Liver (tissue), 9 donors: ENCODE data around the gene KCNIP4. TPM values are rescaled to one million over a fixed set of nuclear protein-coding genes. Genes with fewer than 3 reads are reported as not detected.

ENCODE experiments used
- DNase-seq: peaks from one replicate; pipeline ENCODE4 v3.0.0-alpha.2; 2017; ENCODE audit warnings: low spot score
- H3K27ac ChIP-seq, 2 donors: one replicate each; pipeline ENCODE4 v1.7.0; 2013; ENCODE audit warnings: inconsistent platforms in 2 of 2, low read length in 2 of 2, control low read depth in 1 of 2, low read depth in 1 of 2, mild to moderate bottlenecking in 1 of 2
- H3K27me3 ChIP-seq, 4 donors: one replicate each; pipeline versions ENCODE4 v1.6.1 to v1.7.0; 2013; ENCODE audit warnings: low read length in 3 of 4, inconsistent platforms in 1 of 4, mild to moderate bottlenecking in 1 of 4, moderate library complexity in 1 of 4; ENCODE audit not compliant: control insufficient read depth in 4 of 4, insufficient read depth in 4 of 4
- H3K36me3 ChIP-seq, 4 donors: one replicate each; pipeline versions ENCODE4 v1.6.1 to v1.7.0; 2013; ENCODE audit warnings: low read length in 3 of 4, mild to moderate bottlenecking in 3 of 4, low read depth in 1 of 4, moderate library complexity in 1 of 4; ENCODE audit not compliant: control insufficient read depth in 4 of 4, insufficient read depth in 3 of 4
- H3K4me1 ChIP-seq, 4 donors: one replicate each; pipeline versions ENCODE4 v1.6.1 to v1.7.0; 2013; ENCODE audit warnings: low read length in 3 of 4, mild to moderate bottlenecking in 3 of 4, moderate library complexity in 1 of 4; ENCODE audit not compliant: control insufficient read depth in 4 of 4, insufficient read depth in 4 of 4
- H3K4me3 ChIP-seq, 3 donors: one replicate each; pipeline versions ENCODE4 v1.6.1 to v1.7.0; 2013; ENCODE audit warnings: low read length in 3 of 3, control low read depth in 1 of 3, low read depth in 1 of 3, mild to moderate bottlenecking in 1 of 3
- H3K9ac ChIP-seq, 2 donors: one replicate each; pipeline ENCODE4 v1.7.0; 2013; ENCODE audit warnings: low read length in 2 of 2, mild to moderate bottlenecking in 2 of 2, moderate library complexity in 2 of 2, control low read depth in 1 of 2, low read depth in 1 of 2
- H3K9me3 ChIP-seq, 4 donors: one replicate each; pipeline versions ENCODE4 v1.6.1 to v1.7.0; 2013; ENCODE audit warnings: low read length in 3 of 4; ENCODE audit not compliant: control insufficient read depth in 4 of 4
- ATF3 ChIP-seq: IDR thresholded peaks from 2 replicates; pipeline ENCODE4 v1.6.1; 2016; ENCODE audit warnings: antibody characterized with exemption
- EGR1 ChIP-seq, 2 donors: IDR thresholded peaks; 2 replicates each; pipeline ENCODE4 v1.6.1; 2016 to 2018; ENCODE audit warnings: antibody characterized with exemption in 2 of 2, low read depth in 2 of 2
- FOXA1 ChIP-seq: IDR thresholded peaks from 2 replicates; pipeline ENCODE4 v1.6.1; 2016; ENCODE audit warnings: antibody characterized with exemption
- FOXA2 ChIP-seq: IDR thresholded peaks from 2 replicates; pipeline ENCODE4 v1.6.1; 2016; ENCODE audit warnings: antibody characterized with exemption
- GABPA ChIP-seq, 2 donors: IDR thresholded peaks in 1 of 2; conservative IDR thresholded peaks in 1 of 2; 2 replicates each; pipeline ENCODE4 v1.6.1; 2016; ENCODE audit warnings: antibody characterized with exemption in 2 of 2, mild to moderate bottlenecking in 1 of 2, moderate library complexity in 1 of 2
- HNF4A ChIP-seq, 2 donors: conservative IDR thresholded peaks; 2 replicates each; pipeline ENCODE4 v1.6.1; 2016; ENCODE audit warnings: antibody characterized with exemption in 2 of 2, mild to moderate bottlenecking in 2 of 2
- HNF4G ChIP-seq: IDR thresholded peaks from 2 replicates; pipeline ENCODE4 v1.6.1; 2016; ENCODE audit warnings: antibody characterized with exemption
- JUND ChIP-seq, 2 donors: IDR thresholded peaks; 2 replicates each; pipeline ENCODE4 v1.6.1; 2016; ENCODE audit warnings: antibody characterized with exemption in 2 of 2
- RAD21 ChIP-seq, 2 donors: IDR thresholded peaks; 2 replicates each; pipeline ENCODE4 v1.6.1; 2016; ENCODE audit warnings: antibody characterized with exemption in 2 of 2, mild to moderate bottlenecking in 2 of 2
- REST ChIP-seq: IDR thresholded peaks from 2 replicates; pipeline ENCODE4 v1.6.1; 2016; ENCODE audit warnings: antibody characterized with exemption, mild to moderate bottlenecking
- RXRA ChIP-seq, 2 donors: IDR thresholded peaks; 2 replicates each; pipeline ENCODE4 v1.6.1; 2017 to 2018; ENCODE audit warnings: antibody characterized with exemption in 2 of 2, mild to moderate bottlenecking in 1 of 2
- SP1 ChIP-seq: IDR thresholded peaks from 2 replicates; pipeline ENCODE4 v1.6.1; 2018; ENCODE audit warnings: antibody characterized with exemption, mild to moderate bottlenecking
- TAF1 ChIP-seq: conservative IDR thresholded peaks from 2 replicates; pipeline ENCODE4 v1.6.1; 2016; ENCODE audit warnings: antibody characterized with exemption, mild to moderate bottlenecking
- YY1 ChIP-seq: IDR thresholded peaks from 2 replicates; pipeline ENCODE4 v1.6.1; 2016; ENCODE audit warnings: antibody characterized with exemption, mild to moderate bottlenecking
- ZBTB33 ChIP-seq: IDR thresholded peaks from 2 replicates; pipeline ENCODE4 v1.6.1; 2016; ENCODE audit warnings: antibody characterized with exemption
- WGBS: extraction: QIAGEN DNeasy Blood & Tissue Kit; methylation state at CpG from one replicate; pipeline ENCODE4 v1.1.7; 2013; 5-methylcytosine and 5-hydroxymethylcytosine counted together
- polyA plus RNA-seq, 2 donors: library from polyadenylated mRNA; stranded (reverse) in 1 of 2; unstranded in 1 of 2; fragments of 200-250 nt in 1 of 2; fragments of >200 nt in 1 of 2; fragmentation: Nextera tagmentation in 1 of 2; extraction: Ambion mirVana in 1 of 2; gene quantifications; one replicate each; pipeline versions ENCODE4 v1.2.1 to v1.2.3, GENCODE V29; 2013 to 2015
- total RNA-seq, 2 donors: library from RNA; depleted of rRNA; stranded (reverse); fragments of >200 nt; gene quantifications; one replicate each; pipeline ENCODE4 v1.2.3, GENCODE V29; 2014
- TF ChIP-seq, protein P1 (sequence below): IDR thresholded peaks from 2 replicates; pipeline ENCODE4 v1.6.1; 2016; ENCODE audit warnings: antibody characterized with exemption
- TF ChIP-seq, protein P2 (sequence below): fragments of 150-350 bp; IDR thresholded peaks from 2 replicates; pipeline ENCODE4 v1.5.1; 2017; ENCODE audit warnings: improper control_type of control experiment, low read depth, low read length; ENCODE audit not compliant: missing input control
- donor health status: healthy.
- donor health status: healthy.
- donor health status: healthy.
- donor health status: healthy.
- donor health status: healthy.

KCNIP4 gene
- total and polyA plus RNA-seq, 4 donors: 0.08 to 0.14 TPM; not detected in 2

DNA sequence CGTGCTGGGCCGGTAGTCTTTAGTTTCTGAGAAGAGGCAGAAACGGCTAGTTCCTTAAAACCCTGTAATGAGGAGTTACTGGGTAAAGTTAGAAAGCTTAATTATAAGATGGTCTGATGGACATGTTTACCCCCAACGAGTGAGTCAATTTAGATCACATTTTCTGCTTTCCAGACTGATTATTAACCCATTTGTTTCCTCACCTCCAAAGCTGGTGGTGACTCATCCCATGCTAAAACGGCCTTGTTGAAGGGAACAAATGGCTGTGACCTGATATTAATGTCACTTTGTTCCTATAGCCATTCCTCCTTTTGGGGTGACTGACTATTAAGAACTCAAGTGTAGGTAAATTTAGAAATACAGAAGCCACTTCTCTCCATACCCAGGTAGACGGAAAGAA is 232.0 kb downstream of the KCNIP4 start:
- no peak overlapping the region for H3K27ac ChIP-seq
- no peaks in the 10 kb centered on the region for H3K27me3 ChIP-seq
- no peak overlapping the region for H3K9ac ChIP-seq
- H3K36me3 ChIP-seq: no peaks in the 10 kb centered on the region
- TF ChIP-seq RAD21 (IDR thresholded peaks at IDR 0.05) (no peak), FOXA1 (no peak), SP1 (no peak), GABPA (IDR thresholded peaks at IDR 0.05 in 1 of 2, conservative IDR thresholded peaks at IDR 0.05 in 1 of 2) (no peak), ZBTB33 (no peak), JUND (IDR thresholded peaks at IDR 0.05) (no peak), EGR1 (IDR thresholded peaks at IDR 0.05; ENCODE audit: low read depth in 2 of 2) (no peak), TAF1 (no peak), YY1 (no peak), ATF3 (no peak), HNF4G (no peak), FOXA2 (no peak), RXRA (IDR thresholded peaks at IDR 0.05) (no peak), HNF4A (conservative IDR thresholded peaks at IDR 0.05) (no peak)
- TF ChIP-seq, protein P1, sequence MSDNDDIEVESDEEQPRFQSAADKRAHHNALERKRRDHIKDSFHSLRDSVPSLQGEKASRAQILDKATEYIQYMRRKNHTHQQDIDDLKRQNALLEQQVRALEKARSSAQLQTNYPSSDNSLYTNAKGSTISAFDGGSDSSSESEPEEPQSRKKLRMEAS: no peak
- TF ChIP-seq, protein P2, sequence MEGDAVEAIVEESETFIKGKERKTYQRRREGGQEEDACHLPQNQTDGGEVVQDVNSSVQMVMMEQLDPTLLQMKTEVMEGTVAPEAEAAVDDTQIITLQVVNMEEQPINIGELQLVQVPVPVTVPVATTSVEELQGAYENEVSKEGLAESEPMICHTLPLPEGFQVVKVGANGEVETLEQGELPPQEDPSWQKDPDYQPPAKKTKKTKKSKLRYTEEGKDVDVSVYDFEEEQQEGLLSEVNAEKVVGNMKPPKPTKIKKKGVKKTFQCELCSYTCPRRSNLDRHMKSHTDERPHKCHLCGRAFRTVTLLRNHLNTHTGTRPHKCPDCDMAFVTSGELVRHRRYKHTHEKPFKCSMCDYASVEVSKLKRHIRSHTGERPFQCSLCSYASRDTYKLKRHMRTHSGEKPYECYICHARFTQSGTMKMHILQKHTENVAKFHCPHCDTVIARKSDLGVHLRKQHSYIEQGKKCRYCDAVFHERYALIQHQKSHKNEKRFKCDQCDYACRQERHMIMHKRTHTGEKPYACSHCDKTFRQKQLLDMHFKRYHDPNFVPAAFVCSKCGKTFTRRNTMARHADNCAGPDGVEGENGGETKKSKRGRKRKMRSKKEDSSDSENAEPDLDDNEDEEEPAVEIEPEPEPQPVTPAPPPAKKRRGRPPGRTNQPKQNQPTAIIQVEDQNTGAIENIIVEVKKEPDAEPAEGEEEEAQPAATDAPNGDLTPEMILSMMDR: no peak
- H3K9me3 ChIP-seq: no peaks in the 10 kb centered on the region
- H3K4me3 ChIP-seq: no peak overlapping the region
- no peaks in the 10 kb centered on the region for H3K4me1 ChIP-seq
- 67% methylated on average over 6 of the region's 6 CpGs for WGBS
- no peak for DNase-seq

DNA sequence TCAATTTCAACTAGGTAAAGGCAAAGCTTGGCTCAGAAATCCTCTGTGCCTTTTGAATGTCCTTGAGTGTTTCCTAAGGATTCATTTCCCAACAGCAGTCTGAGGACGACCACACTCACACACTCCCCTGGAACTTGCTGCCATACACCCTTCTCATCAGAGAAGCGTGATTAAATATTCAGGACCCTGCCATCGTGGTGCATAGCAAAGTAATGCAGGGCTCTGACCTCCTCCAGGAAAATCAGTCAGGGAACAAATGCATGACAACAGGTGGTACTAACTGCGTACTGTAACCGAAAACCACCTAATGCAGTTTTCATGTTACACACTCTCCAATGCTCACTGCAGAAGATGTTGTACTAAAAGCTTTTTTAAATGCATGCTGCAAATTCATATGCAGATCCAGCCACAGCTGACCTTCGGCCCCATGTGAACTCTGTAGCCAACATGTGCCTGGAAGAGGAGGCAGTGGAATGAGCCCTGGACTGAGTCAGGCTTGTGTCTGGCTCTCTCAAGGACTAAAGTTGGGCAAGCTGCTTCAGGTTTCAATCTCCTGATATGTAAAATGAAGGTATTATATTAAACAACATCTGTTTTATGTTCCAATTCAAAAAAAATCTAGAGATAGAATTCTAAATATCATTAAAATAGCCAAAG is 238.3 kb downstream of the KCNIP4 start:
- Histone ChIP-seq H3K4me1 (no peaks in the 10 kb centered on the region), H3K4me3 (no peak overlapping the region), H3K9me3 (no peaks in the 10 kb centered on the region), H3K27ac (no peak overlapping the region), H3K36me3 (no peaks in the 10 kb centered on the region), H3K9ac (no peak overlapping the region), H3K27me3 (no peaks in the 10 kb centered on the region)
- TF ChIP-seq, protein P1: no peak
- TF ChIP-seq JUND (IDR thresholded peaks at IDR 0.05) (no peak), EGR1 (IDR thresholded peaks at IDR 0.05; ENCODE audit: low read depth in 2 of 2) (no peak), HNF4A (conservative IDR thresholded peaks at IDR 0.05) (no peak), ZBTB33 (no peak), REST (no peak), ATF3 (no peak), YY1 (no peak), RAD21 (IDR thresholded peaks at IDR 0.05) (no peak), SP1 (no peak)
- TF ChIP-seq, protein P2: no peak
- WGBS: 55% methylated on average over 6 of the region's 6 CpGs
- DNase-seq: no peak
